ENCODE results near the gene EFCAB11.

DNA sequence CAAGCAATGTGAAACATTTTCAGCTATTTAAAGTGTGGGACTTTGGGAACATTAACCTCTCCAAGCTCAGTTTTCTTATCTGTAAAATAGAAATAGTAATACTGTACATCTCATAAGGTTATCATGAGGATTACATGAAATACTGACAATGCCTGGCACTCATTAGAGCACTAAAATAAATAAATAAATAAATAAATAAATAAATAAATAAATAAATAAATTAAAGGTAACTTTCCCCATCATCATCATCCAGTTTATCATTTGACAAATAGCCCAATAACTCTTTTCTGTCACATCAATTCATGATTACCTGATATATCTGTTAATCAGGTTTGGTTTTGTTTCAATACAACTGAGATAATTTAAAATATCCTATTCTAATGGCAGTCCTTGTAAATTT lies 48.5 kb downstream of the EFCAB11 start:
- TF ChIP-seq, protein P1, sequence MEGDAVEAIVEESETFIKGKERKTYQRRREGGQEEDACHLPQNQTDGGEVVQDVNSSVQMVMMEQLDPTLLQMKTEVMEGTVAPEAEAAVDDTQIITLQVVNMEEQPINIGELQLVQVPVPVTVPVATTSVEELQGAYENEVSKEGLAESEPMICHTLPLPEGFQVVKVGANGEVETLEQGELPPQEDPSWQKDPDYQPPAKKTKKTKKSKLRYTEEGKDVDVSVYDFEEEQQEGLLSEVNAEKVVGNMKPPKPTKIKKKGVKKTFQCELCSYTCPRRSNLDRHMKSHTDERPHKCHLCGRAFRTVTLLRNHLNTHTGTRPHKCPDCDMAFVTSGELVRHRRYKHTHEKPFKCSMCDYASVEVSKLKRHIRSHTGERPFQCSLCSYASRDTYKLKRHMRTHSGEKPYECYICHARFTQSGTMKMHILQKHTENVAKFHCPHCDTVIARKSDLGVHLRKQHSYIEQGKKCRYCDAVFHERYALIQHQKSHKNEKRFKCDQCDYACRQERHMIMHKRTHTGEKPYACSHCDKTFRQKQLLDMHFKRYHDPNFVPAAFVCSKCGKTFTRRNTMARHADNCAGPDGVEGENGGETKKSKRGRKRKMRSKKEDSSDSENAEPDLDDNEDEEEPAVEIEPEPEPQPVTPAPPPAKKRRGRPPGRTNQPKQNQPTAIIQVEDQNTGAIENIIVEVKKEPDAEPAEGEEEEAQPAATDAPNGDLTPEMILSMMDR (IDR thresholded peaks at IDR 0.05), result no peak
- no peak for TF ChIP-seq POLR2A (IDR thresholded peaks at IDR 0.05)
- TF ChIP-seq POLR2AphosphoS5 (IDR thresholded peaks at IDR 0.05), result no peak

All from gastroesophageal sphincter (tissue), 3 donors.